Endothelial cell of umbilical vein (primary cell): ENCODE results near the gene C5orf47. TPM values are rescaled to one million over a fixed set of nuclear protein-coding genes. Genes with fewer than 3 reads are reported as not detected.

Experiments
- BruUV-seq: library from RNA; stranded (reverse); fragments of 400-500 nt; replicated peaks from 2 replicates; lab custom pipeline; 2021; lab: Mats Ljungman, UMichigan
- CTCF ChIA-PET: fragments of 300-600, 350-600 bp; sonication (Branson Sonifier 250); formaldehyde crosslinking; loops from one replicate; lab custom pipeline; 2021; ENCODE audit warnings: antibody characterized with exemption, inconsistent platforms; lab: Charles Lee
- POLR2A ChIA-PET: fragments of 300-600, 350-600 bp; sonication (Branson Sonifier 250); formaldehyde crosslinking; loops from one replicate; lab custom pipeline; 2021; ENCODE audit warnings: antibody characterized with exemption, inconsistent platforms; lab: Charles Lee
- DNase-seq: peaks from one replicate; pipeline ENCODE4 v3.0.0-alpha.2; 2011; ENCODE audit warnings: low read depth, low spot score
- FAIRE-seq: peaks from 2 replicates; lab custom pipeline; 2011; peaks lifted over from hg19 to GRCh38; lab: Jason Lieb, UNC
- H2AFZ ChIP-seq: 2 replicates; pipeline ENCODE4 v1.6.0; 2012; ENCODE audit warnings: low read depth, low read length, control low read depth, inconsistent platforms
- H3K27ac ChIP-seq: 2 replicates; pipeline ENCODE4 v1.5.1; 2011; ENCODE audit warnings: low read depth, mild to moderate bottlenecking, control low read depth, low read length, moderate library complexity; ENCODE audit not compliant: insufficient read depth
- H3K27me3 ChIP-seq, 2 experiments: 2 replicates each; pipeline versions ENCODE4 v1.6.0 to v1.6.1; 2011; ENCODE audit warnings: low read length in 2 of 2, mixed read lengths in 1 of 2; ENCODE audit not compliant: control insufficient read depth in 2 of 2, insufficient read depth in 2 of 2
- H3K36me3 ChIP-seq, 2 experiments: 2 replicates in 1 of 2; 3 replicates in 1 of 2; pipeline ENCODE4 v1.5.1; 2011; ENCODE audit warnings: low read length in 2 of 2, mild to moderate bottlenecking in 1 of 2, moderate library complexity in 1 of 2; ENCODE audit not compliant: control insufficient read depth in 2 of 2, insufficient read depth in 2 of 2; ENCODE audit errors: extremely low read depth in 1 of 2
- H3K4me1 ChIP-seq: 3 replicates; pipeline ENCODE4 v1.5.1; 2011; ENCODE audit warnings: mild to moderate bottlenecking, low read length; ENCODE audit not compliant: control insufficient read depth, insufficient read depth; ENCODE audit errors: extremely low read depth
- H3K4me2 ChIP-seq: 2 replicates; pipeline ENCODE4 v1.6.1; 2011; ENCODE audit warnings: low read length, control low read depth, mixed read lengths; ENCODE audit not compliant: insufficient read depth
- H3K4me3 ChIP-seq, 3 experiments: fragments of 200-600 bp in 1 of 3; sonication (generic), shearing (Covaris generic) in 1 of 3; replicated peaks in 1 of 3; 2 replicates each; pipeline ENCODE4 v1.5.1; 2011 to 2016; ENCODE audit warnings: control low read depth in 3 of 3, low read length in 3 of 3, mild to moderate bottlenecking in 2 of 3, inconsistent platforms in 1 of 3, low read depth in 1 of 3, moderate library complexity in 1 of 3; ENCODE audit not compliant: insufficient read depth in 1 of 3
- H3K79me2 ChIP-seq: 2 replicates; pipeline ENCODE4 v1.6.0; 2012; ENCODE audit warnings: low read length, inconsistent platforms; ENCODE audit not compliant: control insufficient read depth, insufficient read depth
- H3K9ac ChIP-seq: replicated peaks from 2 replicates; pipeline ENCODE3; 2011; ENCODE audit warnings: low read length, control low read depth; ENCODE audit not compliant: insufficient read depth; ENCODE audit errors: extremely low read depth
- H3K9me1 ChIP-seq: replicated peaks from 3 replicates; pipeline ENCODE4 v1.6.0; 2011; ENCODE audit warnings: mild to moderate bottlenecking, low read length; ENCODE audit not compliant: control insufficient read depth, insufficient read depth; ENCODE audit errors: extremely low read depth
- H3K9me3 ChIP-seq: replicated peaks from 2 replicates; pipeline ENCODE4 v1.5.1; 2012; ENCODE audit warnings: low read length, inconsistent platforms; ENCODE audit not compliant: control insufficient read depth, insufficient read depth
- H4K20me1 ChIP-seq: replicated peaks from 2 replicates; pipeline ENCODE3; 2011; ENCODE audit warnings: mild to moderate bottlenecking, low read length; ENCODE audit not compliant: control insufficient read depth, insufficient read depth; ENCODE audit errors: extremely low read depth
- CTCF ChIP-seq, 2 donors: IDR thresholded peaks; 1 replicate in 1 of 2; 2 replicates in 1 of 2; pipeline ENCODE4 v1.5.1; 2011; ENCODE audit warnings: low read length in 2 of 2, mild to moderate bottlenecking in 2 of 2, moderate library complexity in 2 of 2, control low read depth in 1 of 2, inconsistent platforms in 1 of 2, low read depth in 1 of 2; ENCODE audit not compliant: insufficient read depth in 1 of 2; ENCODE audit errors: extremely low read depth in 1 of 2
- FOS ChIP-seq: IDR thresholded peaks from 2 replicates; pipeline ENCODE4 v1.6.1; 2011; ENCODE audit warnings: mild to moderate bottlenecking, low read length, moderate library complexity, borderline replicate concordance; ENCODE audit not compliant: insufficient read depth
- GATA2 ChIP-seq: IDR thresholded peaks from 2 replicates; pipeline ENCODE4 v1.7.0; 2011; ENCODE audit warnings: low read depth, mild to moderate bottlenecking, moderate library complexity, mixed read lengths, low read length; ENCODE audit not compliant: insufficient read length, insufficient read depth
- JUN ChIP-seq: IDR thresholded peaks from 2 replicates; pipeline ENCODE4 v1.6.1; 2011; ENCODE audit warnings: borderline replicate concordance, low read depth; ENCODE audit not compliant: insufficient read length, insufficient read depth
- MAX ChIP-seq: IDR thresholded peaks from 2 replicates; pipeline ENCODE4 v1.6.1; 2011; ENCODE audit not compliant: insufficient read depth, insufficient read length
- MYC ChIP-seq: IDR thresholded peaks from one replicate; pipeline ENCODE4 v1.6.1; 2011; ENCODE audit warnings: mild to moderate bottlenecking, low read depth, low read length
- POLR2A ChIP-seq: IDR thresholded peaks from 2 replicates; pipeline ENCODE4 v1.6.1; 2012; ENCODE audit warnings: low read depth, mild to moderate bottlenecking, control low read depth, low read length
- POLR2AphosphoS5 ChIP-seq: IDR thresholded peaks from 2 replicates; pipeline ENCODE4 v1.6.1; 2012; ENCODE audit warnings: low read depth, mild to moderate bottlenecking, control low read depth, low read length, moderate library complexity; ENCODE audit not compliant: insufficient read depth
- dilution Hi-C: fragments of 300-500 bp; cut with MboI; formaldehyde crosslinking; loops from one replicate; pipeline ENCODE4 v1.15.0; 2019; ENCODE audit warnings: low sequenced_read_pairs; ENCODE audit not compliant: extremely low pct_ligation_motif_present
- intact Hi-C: fragments of 100-400 bp; cut with micrococcal nuclease; formaldehyde crosslinking; loops from one replicate; pipeline ENCODE4 v1.10.0; 2022
- polyA plus RNA-seq, 4 experiments: library from polyadenylated mRNA; depleted of rRNA in 3 of 4; stranded (reverse) in 3 of 4; unstranded in 1 of 4; fragments of >200 nt; gene quantifications; 2 replicates each; pipeline versions ENCODE4 v1.2.1 to v1.2.3, GENCODE V29; 2011 to 2012; ENCODE audit warnings: missing spikeins in 1 of 4
- total RNA-seq: library from RNA; stranded (reverse); gene quantifications from 2 replicates; pipeline ENCODE4 v1.2.3, GENCODE V29; 2021

Gene C5orf47
- total and polyA plus RNA-seq, 2 donors (not counting 3 experiments of a cell fraction or from before 2014, with no cell fraction given) = not detected

- Histone ChIP-seq H3K27ac (no peak overlapping the region), H4K20me1 (no peaks in the 10 kb centered on the region), H2AFZ (no peak overlapping the region), H3K9me1 (no peaks in the 10 kb centered on the region), H3K9me3 (no peaks in the 10 kb centered on the region), H3K36me3 (no peaks in the 10 kb centered on the region), H3K79me2 (no peaks in the 10 kb centered on the region), H3K4me1 (no peaks in the 10 kb centered on the region), H3K27me3 (peaks cover 0 to 4% of the 10 kb centered on the region in 2 experiments), H3K4me2 (no peak overlapping the region), H3K4me3 (no peak overlapping the region), H3K9ac (no peak overlapping the region)
- DNase-seq (no peak), FAIRE-seq (no peak)
- TF ChIP-seq POLR2AphosphoS5 (no peak), GATA2 (no peak), FOS (no peak), MYC (no peak), MAX (no peak), CTCF (IDR thresholded peaks at IDR 0.05; ENCODE audit: extremely low read depth in 1 of 2, insufficient read depth in 1 of 2, low read depth in 1 of 2, low read length in 2 of 2) (no peak), JUN (no peak), POLR2A (no peak)
- dilution Hi-C loops (no loop called here), intact Hi-C loops (no loop called here)
- CTCF ChIA-PET = interaction anchor here (0.6 to 3.4 kb wide), 4 partner anchors 8 to 408 kb away, joined by 3 to 10 read pairs (median 4); no protein-coding TSS in a partner anchor
- POLR2A ChIA-PET = no interaction called here
- BruUV-seq = no TSS peak
Measured at GRCh38 chr5:173981185-173981761, 7.7 kb upstream of the C5orf47 start.
